Measurements from ENCODE around the gene CCDC146. TPM values are rescaled to one million over a fixed set of nuclear protein-coding genes. Genes with fewer than 3 reads are reported as not detected.
"Not testable (repeated sequence)": the region's sequence is repeated elsewhere in the genome, so short reads cannot be mapped to it uniquely, and the experiment has no call there.

The CCDC146 gene
- polyA plus RNA-seq, 1 of the 3 experiments (the other 2 are of a cell fraction) = 2.7 TPM

- Histone ChIP-seq H4K20me1 (ENCODE audit: insufficient read depth) (no peaks in the 10 kb centered on the region), H3K79me2 (ENCODE audit: insufficient read depth) (no peaks in the 10 kb centered on the region), H3K4me3 (ENCODE audit: low read depth in 2 of 2, low read length in 1 of 2) (no peak overlapping the region), H2AFZ (ENCODE audit: low read depth) (no peak overlapping the region), H3K4me1 (ENCODE audit: control insufficient read depth in 1 of 2, insufficient read depth in 2 of 2, low read depth in 1 of 2, low read length in 1 of 2) (no peaks in the 10 kb centered on the region), H3K36me3 (replicated peaks in 1 of 2; ENCODE audit: control insufficient read depth in 1 of 2, insufficient read depth in 2 of 2, low read length in 1 of 2) (no peaks in the 10 kb centered on the region), H3K9me3 (0 out of 2 replicates have a peak, but pooled peaks cover 7% of the 10 kb centered on the region), H3K27me3 (ENCODE audit: insufficient read depth) (no peaks in the 10 kb centered on the region), H3K4me2 (no peak overlapping the region), H3F3A (replicated peaks; ENCODE audit: insufficient read depth) (no peaks in the 10 kb centered on the region), H3K27ac (ENCODE audit: low read depth in 2 of 2, low read length in 1 of 2) (no peak overlapping the region), H3K9me2 (no peaks in the 10 kb centered on the region), H3K9ac (no peak overlapping the region)
- TF ChIP-seq TCF12 (IDR thresholded peaks at IDR 0.05) (no peak), CTCF (IDR thresholded peaks at IDR 0.05) (no peak), RXRA (IDR thresholded peaks at IDR 0.05; ENCODE audit: borderline replicate concordance, low read depth) (no peak), ZBTB33 (IDR thresholded peaks at IDR 0.05; ENCODE audit: borderline replicate concordance, low read depth) (no peak), USF2 (IDR thresholded peaks at IDR 0.05; ENCODE audit: borderline replicate concordance, low read depth, low read length) (no peak), EP300 (IDR thresholded peaks at IDR 0.05; ENCODE audit: borderline replicate concordance in 1 of 2, low read depth in 1 of 2, low read length in 1 of 2) (no peak), YY1 (IDR thresholded peaks at IDR 0.05; ENCODE audit: low read depth) (no peak), POLR2AphosphoS5 (IDR thresholded peaks at IDR 0.05; ENCODE audit: low read depth, low read length) (no peak), SIN3A (IDR thresholded peaks at IDR 0.05; ENCODE audit: borderline replicate concordance, low read depth, low read length) (no peak), EZH2phosphoT487 (IDR thresholded peaks at IDR 0.05; ENCODE audit: borderline replicate concordance, low read depth) (no peak), NRF1 (IDR thresholded peaks at IDR 0.05; ENCODE audit: low read depth, low read length) (no peak), JUND (IDR thresholded peaks at IDR 0.05) (no peak), RCOR1 (IDR thresholded peaks at IDR 0.05; ENCODE audit: low read length) (no peak), TAF1 (IDR thresholded peaks at IDR 0.05; ENCODE audit: borderline replicate concordance, low read depth, low read length) (no peak), SMC3 (IDR thresholded peaks at IDR 0.05; ENCODE audit: low read depth, low read length) (no peak), IRF3 (IDR thresholded peaks at IDR 0.05; ENCODE audit: low read depth, low read length) (no peak)
- DNase-seq = no peak
- POLR2A ChIA-PET = no interaction called here
- 94% methylated on average over 2 of the region's 2 CpGs for WGBS (ENCODE audit: low lambda C conversion rate)
- CTCF ChIA-PET = interaction anchor here (0.6 to 1.5 kb wide), 4 partner anchors 9 to 30 kb away, joined by 3 to 4 read pairs (median 3); no protein-coding TSS in a partner anchor
Observed at GRCh38 chr7:77217474-77218185, 95.2 kb downstream of the CCDC146 start.

- H3K79me2 ChIP-seq (ENCODE audit: insufficient read depth); DNase-seq; H3K4me1 ChIP-seq (ENCODE audit: control insufficient read depth in 1 of 2, insufficient read depth in 2 of 2, low read depth in 1 of 2, low read length in 1 of 2); CTCF ChIA-PET; H3K4me3 ChIP-seq (ENCODE audit: low read depth in 2 of 2, low read length in 1 of 2); H3K27ac ChIP-seq (ENCODE audit: low read depth in 2 of 2, low read length in 1 of 2); H3K9ac ChIP-seq; H3K9me2 ChIP-seq; POLR2A ChIA-PET; H3K9me3 ChIP-seq; H3K27me3 ChIP-seq (ENCODE audit: insufficient read depth); H2AFZ ChIP-seq (ENCODE audit: low read depth); H3F3A ChIP-seq (replicated peaks; ENCODE audit: insufficient read depth); H4K20me1 ChIP-seq (ENCODE audit: insufficient read depth); H3K4me2 ChIP-seq; H3K36me3 ChIP-seq (replicated peaks in 1 of 2; ENCODE audit: control insufficient read depth in 1 of 2, insufficient read depth in 2 of 2, low read length in 1 of 2): not testable (repeated sequence)
- 70% methylated on average over 10 of the region's 10 CpGs for WGBS (ENCODE audit: low lambda C conversion rate)
Observed at GRCh38 chr7:77219701-77220331, 97.4 kb downstream of the CCDC146 start.
